AG09309 (cell line): ENCODE data around the gene EPAS1.

Experiments used
- DNase-seq: peaks from one replicate; pipeline ENCODE4 v3.0.0-alpha.2; 2010; ENCODE audit warnings: low read depth
- H3K4me3 ChIP-seq: 2 replicates; pipeline ENCODE4 v1.5.1; 2011; ENCODE audit warnings: mild to moderate bottlenecking, low read depth, low read length, moderate library complexity; ENCODE audit not compliant: control insufficient read depth
- CTCF ChIP-seq: IDR thresholded peaks from 2 replicates; pipeline ENCODE4 v1.5.1; 2011; ENCODE audit warnings: mild to moderate bottlenecking, low read depth, low read length, inconsistent platforms; ENCODE audit not compliant: insufficient read depth, control insufficient read depth; ENCODE audit errors: missing control alignments

EPAS1 gene

GRCh38 chr2:46337208-46337994, 40.2 kb downstream of the EPAS1 start:
- DNase-seq = no peak
- no peak for TF ChIP-seq CTCF

DNA sequence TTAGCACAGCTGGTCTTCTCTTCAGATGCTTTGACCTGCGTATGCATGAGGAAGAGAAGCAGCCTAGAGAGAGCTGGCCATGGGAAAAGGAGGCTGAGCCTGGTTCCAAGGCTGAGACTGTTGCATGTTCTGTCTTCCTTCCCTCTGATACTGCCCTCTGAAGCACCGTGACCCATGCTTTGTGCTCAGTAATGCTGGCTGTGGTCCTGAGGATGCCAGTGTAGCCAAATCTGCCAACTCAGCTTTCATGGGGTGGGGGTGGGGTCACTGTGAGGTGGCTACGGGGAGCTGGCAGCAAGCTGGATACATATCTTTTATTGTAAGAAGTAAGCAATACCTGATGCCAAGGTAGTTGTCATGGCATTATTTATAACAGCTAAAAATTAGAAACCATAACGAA, 41.5 kb downstream of the EPAS1 start:
- TF ChIP-seq CTCF = no peak
- no peak for DNase-seq
- no peak overlapping the region for H3K4me3 ChIP-seq

More at GRCh38 chr2:46337208-46337994, 40.2 kb downstream of the EPAS1 start:
- H3K4me3 ChIP-seq = no peak overlapping the region

DNA sequence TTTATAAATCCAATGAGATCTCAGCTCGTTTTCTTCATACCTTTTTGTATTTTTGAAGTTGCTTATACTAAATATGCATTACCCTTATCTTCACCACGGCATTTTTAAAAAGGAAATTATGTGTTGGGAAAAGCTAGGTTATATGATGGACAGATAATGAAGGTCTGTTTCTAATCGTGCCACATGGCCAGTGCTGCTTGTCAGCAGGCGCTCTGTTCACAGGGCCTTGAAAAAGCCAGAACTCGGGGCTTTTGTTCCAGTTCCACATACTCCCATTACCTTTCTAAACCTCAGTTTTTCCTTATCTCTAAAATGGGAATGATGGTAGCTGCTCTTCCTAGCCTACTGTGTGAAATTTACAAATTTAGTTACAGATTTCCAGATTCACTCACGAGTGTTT, 42.0 kb downstream of the EPAS1 start:
- no peak for DNase-seq
- H3K4me3 ChIP-seq = no peak overlapping the region
- no peak for TF ChIP-seq CTCF

DNA sequence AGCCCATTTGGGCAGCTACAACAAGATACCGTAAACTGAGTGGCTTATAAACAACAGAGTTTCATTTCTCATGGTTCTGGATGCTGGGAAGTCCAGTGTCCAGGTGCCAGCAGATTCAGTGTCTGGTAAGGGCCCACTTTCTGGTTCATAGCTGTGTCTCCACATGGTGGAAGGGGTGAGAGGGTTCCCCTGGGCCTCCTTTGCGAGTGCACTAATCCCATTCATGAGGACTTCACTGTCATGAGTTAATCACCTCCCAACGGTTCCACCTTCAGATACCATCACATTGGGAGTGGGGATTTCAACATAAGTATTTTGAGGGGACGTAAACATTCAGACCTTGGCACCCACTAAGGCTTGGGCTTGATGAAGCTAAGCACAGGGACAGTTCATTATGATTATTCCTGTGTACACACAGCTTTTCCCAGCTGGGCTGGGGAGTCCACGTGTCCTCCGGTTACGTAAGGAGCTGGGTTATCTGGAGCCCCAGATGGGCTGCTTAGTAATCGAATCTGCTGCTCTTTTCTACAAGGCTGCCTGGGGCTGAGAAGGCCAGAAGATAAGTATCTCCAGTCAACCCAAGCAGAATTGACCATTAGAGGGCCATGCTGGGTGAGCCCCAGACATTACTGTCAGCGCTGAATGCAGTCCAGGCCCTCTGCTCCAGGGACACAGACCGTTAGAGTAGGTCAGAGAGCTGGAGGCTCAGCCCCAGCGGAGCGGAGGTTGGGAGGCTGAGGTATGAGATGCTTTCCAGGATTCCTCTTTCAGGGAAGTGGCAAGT, 42.7 kb downstream of the EPAS1 start:
- no peak for TF ChIP-seq CTCF
- no peak overlapping the region for H3K4me3 ChIP-seq
- no peak for DNase-seq

DNA sequence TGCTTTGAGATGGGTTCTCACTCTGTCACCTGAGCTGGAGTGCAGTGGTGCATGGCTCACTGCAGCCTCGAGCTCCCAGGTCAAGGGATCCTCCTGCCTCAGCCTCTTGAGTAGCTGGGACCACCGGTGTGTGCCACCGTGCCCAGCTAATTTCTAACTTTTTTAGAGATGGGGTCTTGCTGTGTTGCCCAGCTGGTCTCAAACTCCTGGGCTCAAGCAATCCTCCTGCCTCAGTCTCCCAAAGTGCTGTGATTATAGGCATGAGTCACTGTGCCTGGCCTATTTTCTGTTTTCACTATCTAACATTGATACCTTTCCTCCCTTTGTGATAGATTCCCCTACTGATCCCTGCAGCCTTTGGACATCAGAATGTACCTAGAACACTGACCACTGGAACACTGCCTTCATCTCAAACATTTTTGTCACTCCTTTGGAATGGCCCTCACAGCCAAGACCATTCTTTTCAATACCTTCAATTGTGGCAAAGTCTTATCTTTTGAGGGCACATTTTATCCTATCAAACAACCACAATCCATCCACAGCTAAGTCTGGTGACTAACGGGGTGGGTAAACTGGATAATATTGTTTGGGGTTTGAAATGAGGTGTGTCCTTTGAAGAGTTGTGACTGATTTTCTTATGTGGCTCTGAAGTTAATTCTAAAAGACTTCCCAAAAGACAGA, 43.7 kb downstream of the EPAS1 start:
- DNase-seq = no peak
- no peak for TF ChIP-seq CTCF
- H3K4me3 ChIP-seq = no peak overlapping the region

DNA sequence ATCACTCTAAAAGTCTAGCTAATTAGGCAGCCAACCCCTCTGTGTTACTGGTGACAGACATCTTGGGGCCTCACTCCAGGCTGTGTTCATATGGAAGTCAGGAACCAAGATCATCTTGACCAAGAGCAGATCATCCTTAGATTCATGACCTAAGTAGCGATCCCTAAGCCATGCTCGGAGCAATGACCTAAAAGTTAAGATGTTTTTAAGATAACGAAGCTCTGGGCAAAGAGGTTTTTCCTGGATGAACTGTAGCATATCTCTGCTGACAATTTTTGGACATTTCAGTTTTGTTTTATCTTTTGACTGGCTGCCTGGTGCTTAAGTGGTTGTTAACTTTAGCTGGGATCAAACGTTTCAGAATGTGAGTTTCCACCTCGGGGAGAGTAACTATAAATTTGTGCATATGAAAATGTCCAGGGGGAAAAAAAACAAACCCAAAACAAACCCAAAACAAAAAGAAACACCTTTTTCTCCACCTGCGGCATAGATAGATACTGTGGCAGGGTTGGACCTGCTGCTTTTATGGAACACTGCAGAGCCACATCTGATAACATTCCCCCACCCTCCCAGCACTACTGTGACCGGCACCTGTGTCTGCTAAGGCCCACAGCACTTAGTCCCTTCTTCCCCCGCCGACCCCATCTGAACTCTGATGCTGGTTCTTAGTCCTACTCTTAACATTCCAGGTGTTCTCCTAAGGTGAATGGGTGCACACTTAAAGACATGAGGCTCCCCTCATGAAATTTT, 45.5 kb downstream of the EPAS1 start:
- DNase-seq = no peak
- no peak overlapping the region for H3K4me3 ChIP-seq
- no peak for TF ChIP-seq CTCF
